KMS-11 (cell line): ENCODE results near the gene IGHMBP2.

Experiments
- H2AFZ ChIP-seq: fragments of 200-600 bp; sonication (generic); 2 replicates; pipeline ENCODE4 v1.6.1; 2016; ENCODE audit warnings: antibody characterized with exemption, mixed run types, low read depth
- H3K27ac ChIP-seq: fragments of 200-600 bp; sonication (generic); 2 replicates; pipeline ENCODE4 v1.6.1; 2016; ENCODE audit warnings: mild to moderate bottlenecking, mixed run types
- H3K27me3 ChIP-seq: fragments of 200-600 bp; sonication (generic); 2 replicates; pipeline ENCODE4 v1.6.1; 2017; ENCODE audit warnings: mild to moderate bottlenecking, low read depth, mixed run types, moderate library complexity; ENCODE audit not compliant: insufficient read depth
- H3K36me3 ChIP-seq: fragments of 200-600 bp; sonication (generic); 2 replicates; pipeline ENCODE4 v1.6.1; 2017; ENCODE audit warnings: mild to moderate bottlenecking, mixed run types; ENCODE audit not compliant: insufficient read depth
- H3K4me1 ChIP-seq: fragments of 200-600 bp; sonication (generic); 2 replicates; pipeline ENCODE4 v1.6.1; 2016; ENCODE audit warnings: mild to moderate bottlenecking, low read depth, mixed run types; ENCODE audit not compliant: poor library complexity, severe bottlenecking
- H3K4me2 ChIP-seq: fragments of 200-600 bp; sonication (generic); 2 replicates; pipeline ENCODE4 v1.7.0; 2016; ENCODE audit warnings: mild to moderate bottlenecking, mixed run types
- H3K4me3 ChIP-seq: fragments of 200-600 bp; sonication (generic); IDR thresholded peaks from 2 replicates; pipeline ENCODE4 v1.6.1; 2017; ENCODE audit warnings: low read depth, low read length, mixed read lengths; ENCODE audit not compliant: insufficient read depth
- H3K79me2 ChIP-seq: fragments of 200-600 bp; sonication (generic); 2 replicates; pipeline ENCODE4 v1.6.1; 2016; ENCODE audit warnings: low read depth, mixed run types; ENCODE audit not compliant: insufficient read depth
- H3K9ac ChIP-seq: fragments of 200-600 bp; sonication (generic); 2 replicates; pipeline ENCODE4 v1.6.1; 2016; ENCODE audit warnings: mild to moderate bottlenecking, mixed run types
- H4K20me1 ChIP-seq: fragments of 200-600 bp; sonication (generic); 2 replicates; pipeline ENCODE4 v1.6.1; 2016; ENCODE audit warnings: mild to moderate bottlenecking, mixed run types; ENCODE audit not compliant: insufficient read depth
- CTCF ChIP-seq: fragments of 200-600 bp; sonication (generic); conservative IDR thresholded peaks from 2 replicates; pipeline ENCODE4 v1.6.1; 2017; ENCODE audit warnings: low read depth, mild to moderate bottlenecking, antibody characterized with exemption, low read length, moderate library complexity, mixed read lengths

The IGHMBP2 gene

GRCh38 chr11:68962527-68963250 is 59.0 kb downstream of the IGHMBP2 start:
- no peak for TF ChIP-seq CTCF
- H3K4me3 ChIP-seq: no peak overlapping the region
- no peaks in the 10 kb centered on the region for H4K20me1 ChIP-seq
- no peaks in the 10 kb centered on the region for H3K36me3 ChIP-seq
- no peaks in the 10 kb centered on the region for H3K79me2 ChIP-seq
- H3K9ac ChIP-seq: no peak overlapping the region
- no peak overlapping the region for H2AFZ ChIP-seq
- no peak overlapping the region for H3K4me2 ChIP-seq
- H3K27me3 ChIP-seq: peaks cover 5% of the 10 kb centered on the region; the same call in 1 of the 2 replicates
- no peak overlapping the region for H3K27ac ChIP-seq
- no peaks in the 10 kb centered on the region for H3K4me1 ChIP-seq

GRCh38 chr11:68963779-68964178 is 60.1 kb downstream of the IGHMBP2 start:
- TF ChIP-seq CTCF: no peak
- H3K36me3 ChIP-seq: no peaks in the 10 kb centered on the region
- no peak overlapping the region for H3K4me2 ChIP-seq
- no peaks in the 10 kb centered on the region for H3K4me1 ChIP-seq
- no peak overlapping the region for H3K9ac ChIP-seq
- no peaks in the 10 kb centered on the region for H3K79me2 ChIP-seq
- peaks cover 9% of the 10 kb centered on the region; the same call in 1 of the 2 replicates for H3K27me3 ChIP-seq
- no peak overlapping the region for H3K4me3 ChIP-seq
- no peak overlapping the region for H2AFZ ChIP-seq
- H3K27ac ChIP-seq: no peak overlapping the region
- no peaks in the 10 kb centered on the region for H4K20me1 ChIP-seq

- Histone ChIP-seq H3K27me3 (peaks cover 17% of the 10 kb centered on the region; the same call in 1 of the 2 replicates), H3K79me2 (no peaks in the 10 kb centered on the region), H3K4me2 (no peak overlapping the region), H3K36me3 (no peaks in the 10 kb centered on the region), H4K20me1 (no peaks in the 10 kb centered on the region), H3K4me3 (no peak overlapping the region), H3K27ac (no peak overlapping the region), H2AFZ (no peak overlapping the region), H3K9ac (no peak overlapping the region), H3K4me1 (no peaks in the 10 kb centered on the region)
- no peak for TF ChIP-seq CTCF
Observed at GRCh38 chr11:68965901-68966853, 62.5 kb downstream of the IGHMBP2 start.

GRCh38 chr11:68966894-68967780 is 63.4 kb downstream of the IGHMBP2 start:
- Histone ChIP-seq H3K27me3 (peaks cover 17% of the 10 kb centered on the region; the same call in 1 of the 2 replicates), H2AFZ (no peak overlapping the region)
- TF ChIP-seq CTCF: no peak

More at GRCh38 chr11:68966894-68967780, 63.4 kb downstream of the IGHMBP2 start:
- H3K4me3 ChIP-seq: no peak overlapping the region
- H3K27ac ChIP-seq: no peak overlapping the region
- H3K4me1 ChIP-seq: no peaks in the 10 kb centered on the region
- no peaks in the 10 kb centered on the region for H3K79me2 ChIP-seq
- no peaks in the 10 kb centered on the region for H3K36me3 ChIP-seq
- H3K9ac ChIP-seq: no peak overlapping the region
- H4K20me1 ChIP-seq: no peaks in the 10 kb centered on the region
- H3K4me2 ChIP-seq: no peak overlapping the region
